GM19023 (cell line): ENCODE results near the gene P2RY6.

ENCODE experiments used
- ATAC-seq: cut with Tn5 transposase; IDR thresholded peaks from one replicate; pipeline ENCODE4 v1.9.1; 2021; ENCODE audit warnings: mild to moderate bottlenecking, moderate library complexity; ENCODE audit not compliant: unreplicated experiment

The P2RY6 gene

DNA sequence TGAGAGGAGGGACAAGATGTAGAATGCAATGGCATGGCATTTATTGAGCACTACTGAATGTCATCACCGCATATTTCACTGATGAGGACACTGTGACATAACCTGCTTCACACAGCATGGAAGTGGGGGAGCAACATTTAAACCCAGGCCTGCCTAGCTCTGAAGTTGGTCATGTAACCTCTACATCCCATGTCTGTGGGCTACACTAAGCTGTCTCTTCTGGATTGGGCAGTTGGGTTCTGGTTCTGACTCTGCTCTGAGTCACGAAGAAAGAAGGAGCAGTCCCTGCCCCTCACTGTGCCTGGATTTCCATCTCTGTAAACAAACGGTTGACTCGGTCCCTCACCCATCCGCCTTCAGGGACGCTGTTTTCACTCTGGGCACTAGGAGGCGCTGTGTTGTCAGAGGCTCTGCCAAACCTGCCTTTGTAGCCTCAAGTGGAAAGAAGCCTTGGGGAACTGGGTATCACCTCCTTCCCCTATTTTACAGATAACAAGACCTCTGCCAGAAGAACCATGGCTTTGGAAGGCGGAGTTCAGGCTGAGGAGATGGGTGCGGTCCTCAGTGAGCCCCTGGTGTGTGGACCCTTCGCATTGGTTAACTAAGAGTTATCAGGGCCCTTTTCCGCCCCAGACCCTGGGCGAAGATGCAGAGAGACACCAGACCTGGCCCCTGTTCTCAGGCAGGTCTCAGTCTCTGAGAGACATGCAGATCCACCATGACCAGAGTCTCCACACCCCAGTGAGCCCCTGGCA lies 23.3 kb downstream of the P2RY6 start:
- ATAC-seq: no peak

DNA sequence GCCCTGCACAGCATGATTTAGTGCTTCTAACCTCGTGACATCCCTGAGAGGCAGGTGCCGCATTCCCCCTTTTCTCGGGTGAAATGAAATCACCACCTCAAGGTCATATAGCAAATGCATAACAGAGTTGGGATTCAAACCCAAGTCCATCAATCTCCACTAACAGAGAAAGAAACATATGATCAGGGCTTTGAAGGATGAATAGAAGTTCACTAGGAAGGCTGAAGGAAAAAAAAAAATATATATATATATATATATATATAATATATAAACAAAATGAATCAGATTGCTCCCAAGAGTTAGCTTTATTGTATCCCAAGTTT lies 23.8 kb downstream of the P2RY6 start:
- ATAC-seq: no peak

DNA sequence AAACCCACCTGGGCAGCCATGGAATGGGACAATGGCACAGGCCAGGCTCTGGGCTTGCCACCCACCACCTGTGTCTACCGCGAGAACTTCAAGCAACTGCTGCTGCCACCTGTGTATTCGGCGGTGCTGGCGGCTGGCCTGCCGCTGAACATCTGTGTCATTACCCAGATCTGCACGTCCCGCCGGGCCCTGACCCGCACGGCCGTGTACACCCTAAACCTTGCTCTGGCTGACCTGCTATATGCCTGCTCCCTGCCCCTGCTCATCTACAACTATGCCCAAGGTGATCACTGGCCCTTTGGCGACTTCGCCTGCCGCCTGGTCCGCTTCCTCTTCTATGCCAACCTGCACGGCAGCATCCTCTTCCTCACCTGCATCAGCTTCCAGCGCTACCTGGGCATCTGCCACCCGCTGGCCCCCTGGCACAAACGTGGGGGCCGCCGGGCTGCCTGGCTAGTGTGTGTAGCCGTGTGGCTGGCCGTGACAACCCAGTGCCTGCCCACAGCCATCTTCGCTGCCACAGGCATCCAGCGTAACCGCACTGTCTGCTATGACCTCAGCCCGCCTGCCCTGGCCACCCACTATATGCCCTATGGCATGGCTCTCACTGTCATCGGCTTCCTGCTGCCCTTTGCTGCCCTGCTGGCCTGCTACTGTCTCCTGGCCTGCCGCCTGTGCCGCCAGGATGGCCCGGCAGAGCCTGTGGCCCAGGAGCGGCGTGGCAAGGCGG lies 24.5 kb downstream of the P2RY6 start:
- no peak for ATAC-seq

DNA sequence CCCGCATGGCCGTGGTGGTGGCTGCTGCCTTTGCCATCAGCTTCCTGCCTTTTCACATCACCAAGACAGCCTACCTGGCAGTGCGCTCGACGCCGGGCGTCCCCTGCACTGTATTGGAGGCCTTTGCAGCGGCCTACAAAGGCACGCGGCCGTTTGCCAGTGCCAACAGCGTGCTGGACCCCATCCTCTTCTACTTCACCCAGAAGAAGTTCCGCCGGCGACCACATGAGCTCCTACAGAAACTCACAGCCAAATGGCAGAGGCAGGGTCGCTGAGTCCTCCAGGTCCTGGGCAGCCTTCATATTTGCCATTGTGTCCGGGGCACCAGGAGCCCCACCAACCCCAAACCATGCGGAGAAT lies 25.1 kb downstream of the P2RY6 start:
- no peak for ATAC-seq

DNA sequence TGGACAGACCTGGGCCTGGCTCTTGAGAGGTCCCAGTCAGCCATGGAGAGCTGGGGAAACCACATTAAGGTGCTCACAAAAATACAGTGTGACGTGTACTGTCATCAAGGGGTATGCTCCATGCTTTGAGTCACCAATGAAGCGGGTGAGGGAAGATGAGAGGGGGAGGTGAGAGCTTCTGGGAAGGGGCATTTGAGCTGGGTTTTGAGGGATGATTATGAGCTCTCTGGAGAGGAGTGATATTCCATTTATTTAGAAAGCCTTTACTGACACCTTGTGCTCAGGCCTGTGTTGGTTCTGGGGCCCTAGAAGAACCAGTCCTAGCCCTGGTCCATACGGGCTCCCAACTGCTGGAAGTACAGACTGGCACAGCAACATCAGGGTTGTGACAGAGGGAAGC lies 25.6 kb downstream of the P2RY6 start:
- ATAC-seq: no peak

DNA sequence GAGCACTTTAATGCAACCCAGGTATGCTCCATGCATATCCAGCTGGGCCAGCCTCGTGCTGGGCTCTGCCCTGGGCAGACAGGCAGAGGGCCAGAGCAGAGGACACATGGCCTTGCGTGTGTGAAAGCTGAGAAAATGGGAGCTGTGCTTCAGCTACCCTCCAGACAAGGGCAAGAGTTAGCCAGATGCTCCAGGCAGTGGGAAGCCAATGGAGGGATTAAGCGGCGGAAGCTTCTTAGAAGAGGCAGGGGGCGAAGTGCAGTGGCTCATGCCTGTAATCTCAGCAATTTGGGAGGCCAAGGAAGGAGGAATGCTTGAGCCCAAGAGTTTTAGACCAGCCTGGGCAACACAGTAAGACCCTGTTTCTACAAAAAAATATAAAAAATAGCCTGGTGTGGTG lies 26.1 kb downstream of the P2RY6 start:
- no peak for ATAC-seq

DNA sequence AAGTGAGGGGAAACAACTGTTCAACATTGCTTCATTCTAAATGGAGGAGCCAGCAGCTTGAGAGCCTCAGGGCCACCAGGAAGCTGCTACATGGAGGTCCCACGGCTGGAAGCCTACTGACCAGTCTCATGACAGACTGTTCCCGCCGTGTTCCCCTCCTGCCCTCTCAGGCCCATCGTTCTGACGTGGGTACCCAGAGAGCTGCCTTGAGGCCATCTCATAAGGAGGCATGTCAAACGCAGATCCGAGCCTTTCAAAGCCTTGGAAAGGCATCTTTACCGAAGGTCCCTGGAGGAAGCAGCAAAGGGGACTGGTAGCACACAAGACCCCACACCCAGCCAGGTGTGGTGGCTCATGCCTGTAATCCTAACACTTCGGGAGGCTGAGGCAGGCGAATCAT lies 27.6 kb downstream of the P2RY6 start:
- no peak for ATAC-seq

DNA sequence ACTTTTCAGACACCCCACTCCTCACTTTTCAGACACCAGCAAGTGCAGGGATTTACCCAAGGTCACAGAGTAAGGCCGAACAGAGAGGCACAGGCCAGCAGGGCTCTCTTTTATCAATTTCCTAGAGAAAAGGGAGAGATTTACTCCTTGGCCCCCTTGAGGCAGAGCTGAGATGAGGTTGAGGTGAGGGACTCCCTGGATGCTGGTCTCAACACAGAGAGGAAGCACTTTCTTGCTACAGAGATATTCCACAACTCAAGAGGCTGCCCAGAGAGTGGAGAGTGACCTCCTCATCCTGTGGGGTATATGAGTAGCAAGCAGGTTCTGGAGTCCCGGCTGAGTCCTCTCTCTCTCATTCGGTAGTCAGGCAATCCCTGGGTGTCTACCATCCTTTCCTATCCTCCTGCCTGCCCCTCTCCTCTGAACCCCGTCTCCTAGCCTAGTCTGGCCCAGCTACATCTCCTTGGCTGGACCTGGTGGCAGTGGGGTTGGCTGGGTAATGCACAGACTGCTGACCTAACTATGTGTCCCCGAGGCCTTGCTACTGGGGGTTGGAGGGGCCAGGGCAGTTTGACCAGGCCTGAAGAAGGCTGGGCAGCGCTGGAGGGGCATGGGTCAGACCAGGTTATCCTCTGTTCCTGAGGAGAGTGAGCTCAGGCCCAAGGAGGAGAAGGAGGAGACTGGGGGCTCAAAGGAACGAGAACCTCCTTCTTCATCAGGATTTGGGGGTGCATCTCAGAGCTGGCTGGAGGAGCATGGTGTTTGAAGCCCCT lies 34.1 kb downstream of the P2RY6 start:
- ATAC-seq: no peak

DNA sequence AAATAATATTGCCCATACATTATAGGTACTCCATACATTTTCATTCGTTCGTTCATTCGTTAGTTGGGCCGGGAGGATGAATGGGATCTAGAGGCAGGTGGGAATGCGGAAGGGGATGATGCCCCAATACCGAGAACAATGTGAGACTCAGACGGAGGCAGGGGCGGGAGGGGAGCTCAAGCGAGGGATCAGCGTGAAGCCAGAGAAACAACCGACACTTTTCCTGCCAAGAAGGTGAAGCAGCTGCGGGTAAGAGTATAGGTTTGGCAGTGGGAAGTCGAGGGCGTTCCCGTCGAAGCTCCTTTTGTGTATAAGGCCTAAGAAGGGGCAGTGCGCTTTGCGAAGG lies 34.8 kb downstream of the P2RY6 start:
- ATAC-seq: no peak

DNA sequence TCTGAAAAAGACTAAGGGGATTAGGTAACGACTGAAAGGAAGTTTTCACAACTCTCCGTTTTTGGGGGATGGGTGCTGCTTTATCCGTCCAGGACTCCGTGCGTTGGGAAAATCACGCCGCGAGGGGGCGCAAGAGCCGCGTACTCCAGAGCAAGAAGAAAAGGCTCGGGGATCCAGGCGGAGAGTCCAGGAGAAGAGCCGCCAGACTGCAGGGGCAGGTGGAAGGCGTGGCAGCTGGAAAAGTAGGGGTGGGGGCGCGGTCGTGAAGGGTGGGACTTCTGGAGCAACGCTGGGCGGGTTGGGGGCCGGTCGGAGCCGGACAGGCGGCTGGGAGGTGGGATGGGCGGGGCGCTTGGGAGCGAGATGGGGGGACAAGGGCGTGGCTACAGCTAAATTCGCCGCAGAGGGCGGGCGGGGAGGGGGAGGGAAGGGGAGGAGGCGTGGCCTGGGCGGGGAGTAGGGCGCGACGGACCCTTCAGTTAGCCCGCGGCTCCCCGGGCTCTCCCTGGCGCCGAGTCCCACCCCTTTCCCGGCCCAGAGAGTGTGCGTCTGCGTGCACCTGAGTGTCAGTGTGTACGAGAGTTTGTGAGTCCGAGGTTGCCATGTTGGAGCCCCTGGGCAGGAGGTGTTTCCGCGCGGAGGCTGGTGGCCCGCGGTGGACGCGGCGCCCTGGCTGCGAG lies 35.3 kb downstream of the P2RY6 start:
- ATAC-seq: peak; percentile 51

DNA sequence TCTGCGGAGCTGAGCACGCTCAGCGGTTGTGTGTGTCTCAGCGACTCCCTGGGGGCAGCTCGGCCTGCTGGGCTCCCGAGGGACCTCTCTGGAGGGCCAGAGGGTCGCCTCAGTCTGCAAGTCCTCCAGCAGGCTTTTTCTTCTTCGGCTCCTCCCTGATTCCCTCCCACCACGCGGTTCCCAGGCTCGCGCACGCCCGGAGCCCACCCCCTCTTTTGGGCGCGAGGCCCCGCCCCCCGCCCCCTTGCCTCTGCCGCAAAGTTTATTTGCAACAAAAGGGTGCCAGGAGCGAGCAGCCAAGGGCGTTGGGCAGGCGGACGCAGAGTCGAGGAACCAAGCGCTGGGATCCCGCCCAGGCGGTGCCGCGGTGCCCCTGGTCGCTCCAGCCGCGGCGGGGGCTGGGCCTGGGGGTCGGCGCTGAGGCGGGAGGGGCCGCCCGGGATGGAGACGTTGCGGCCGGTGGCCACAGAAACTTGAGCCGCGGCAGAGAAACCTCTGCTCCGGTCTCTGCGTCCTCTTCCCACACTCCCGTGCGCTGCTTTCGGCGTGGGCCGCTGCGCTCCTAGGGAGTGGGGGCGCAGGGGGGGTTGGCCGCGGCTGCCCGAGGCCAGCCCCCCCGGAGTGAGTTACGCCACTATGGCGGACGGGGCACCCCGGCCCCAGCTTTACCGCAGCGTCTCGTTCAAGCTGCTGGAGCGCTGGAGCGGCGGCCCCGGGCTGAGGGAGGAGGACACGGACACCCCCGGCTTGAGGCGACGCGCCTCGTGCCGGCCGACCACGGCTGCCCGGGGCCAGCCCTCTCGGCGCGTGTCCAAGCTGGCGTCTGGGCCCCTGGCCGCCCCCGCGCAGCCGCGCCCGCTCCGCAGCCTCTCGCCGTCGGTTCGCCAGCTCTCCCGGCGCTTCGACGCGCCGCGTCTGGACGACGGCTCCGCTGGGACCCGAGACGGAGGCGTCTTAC lies 36.1 kb downstream of the P2RY6 start, which contains the start of gene ARHGEF17:
TSS of gene ARHGEF17 (plus strand) at position 274 of the 958 bp plus-strand sequence. CDS start at position 637, 363 bp downstream.
- ATAC-seq: peak; percentile 32

DNA sequence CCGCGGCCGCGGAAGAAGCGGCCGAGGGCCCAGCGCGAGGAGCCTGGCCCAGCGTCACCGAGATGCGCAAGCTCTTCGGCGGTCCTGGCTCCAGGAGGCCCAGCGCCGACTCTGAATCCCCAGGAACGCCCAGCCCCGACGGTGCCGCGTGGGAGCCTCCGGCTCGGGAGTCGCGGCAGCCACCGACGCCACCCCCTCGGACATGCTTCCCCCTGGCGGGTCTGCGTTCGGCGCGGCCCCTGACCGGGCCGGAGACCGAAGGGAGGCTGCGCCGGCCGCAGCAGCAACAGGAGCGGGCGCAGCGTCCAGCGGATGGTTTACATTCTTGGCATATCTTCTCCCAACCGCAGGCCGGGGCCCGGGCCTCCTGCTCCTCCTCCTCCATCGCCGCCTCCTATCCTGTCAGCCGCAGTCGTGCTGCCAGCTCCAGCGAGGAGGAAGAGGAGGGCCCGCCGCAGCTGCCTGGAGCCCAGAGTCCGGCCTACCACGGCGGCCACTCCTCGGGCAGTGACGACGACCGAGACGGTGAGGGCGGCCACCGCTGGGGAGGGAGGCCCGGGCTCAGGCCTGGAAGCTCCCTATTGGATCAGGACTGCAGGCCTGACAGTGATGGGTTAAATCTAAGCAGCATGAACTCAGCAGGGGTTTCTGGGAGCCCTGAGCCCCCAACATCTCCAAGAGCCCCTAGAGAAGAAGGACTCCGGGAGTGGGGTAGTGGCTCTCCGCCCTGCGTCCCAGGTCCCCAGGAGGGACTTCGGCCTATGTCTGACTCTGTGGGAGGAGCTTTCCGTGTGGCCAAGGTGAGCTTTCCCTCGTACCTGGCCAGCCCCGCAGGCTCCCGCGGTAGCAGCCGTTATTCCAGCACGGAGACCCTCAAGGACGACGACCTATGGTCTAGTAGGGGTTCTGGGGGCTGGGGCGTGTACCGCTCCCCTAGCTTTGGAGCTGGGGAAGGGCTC lies 37.1 kb downstream of the P2RY6 start:
- ATAC-seq: no peak

DNA sequence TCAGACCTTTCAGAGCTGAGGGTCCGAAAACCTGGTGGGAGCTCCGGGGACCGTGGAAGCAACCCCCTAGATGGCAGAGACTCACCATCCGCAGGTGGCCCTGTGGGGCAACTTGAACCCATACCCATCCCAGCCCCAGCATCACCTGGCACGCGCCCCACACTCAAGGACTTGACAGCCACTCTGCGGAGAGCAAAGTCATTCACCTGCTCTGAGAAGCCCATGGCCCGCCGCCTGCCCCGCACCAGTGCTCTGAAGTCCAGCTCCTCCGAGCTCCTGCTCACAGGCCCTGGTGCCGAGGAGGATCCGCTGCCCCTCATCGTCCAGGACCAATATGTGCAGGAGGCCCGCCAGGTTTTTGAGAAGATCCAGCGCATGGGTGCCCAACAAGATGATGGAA lies 37.9 kb downstream of the P2RY6 start:
- no peak for ATAC-seq

DNA sequence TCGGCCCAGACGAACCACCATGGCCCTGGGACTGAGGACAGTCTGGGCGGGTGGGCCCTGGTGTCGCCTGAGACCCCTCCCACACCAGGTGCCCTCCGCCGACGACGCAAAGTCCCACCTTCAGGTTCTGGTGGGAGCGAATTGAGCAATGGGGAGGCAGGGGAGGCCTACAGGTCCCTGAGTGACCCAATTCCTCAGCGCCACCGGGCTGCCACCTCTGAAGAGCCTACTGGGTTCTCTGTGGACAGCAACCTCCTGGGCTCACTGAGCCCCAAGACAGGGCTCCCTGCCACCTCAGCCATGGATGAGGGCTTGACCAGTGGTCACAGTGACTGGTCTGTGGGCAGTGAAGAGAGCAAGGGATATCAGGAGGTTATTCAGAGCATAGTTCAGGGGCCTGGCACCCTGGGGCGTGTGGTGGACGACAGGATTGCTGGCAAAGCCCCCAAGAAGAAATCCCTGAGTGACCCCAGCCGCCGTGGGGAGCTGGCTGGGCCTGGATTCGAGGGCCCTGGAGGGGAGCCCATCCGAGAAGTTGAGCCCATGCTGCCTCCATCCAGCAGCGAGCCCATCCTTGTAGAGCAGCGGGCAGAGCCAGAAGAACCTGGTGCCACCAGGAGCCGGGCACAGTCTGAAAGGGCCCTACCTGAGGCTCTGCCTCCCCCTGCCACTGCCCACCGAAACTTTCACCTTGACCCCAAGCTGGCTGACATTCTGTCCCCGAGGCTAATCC lies 38.7 kb downstream of the P2RY6 start:
- ATAC-seq: no peak

DNA sequence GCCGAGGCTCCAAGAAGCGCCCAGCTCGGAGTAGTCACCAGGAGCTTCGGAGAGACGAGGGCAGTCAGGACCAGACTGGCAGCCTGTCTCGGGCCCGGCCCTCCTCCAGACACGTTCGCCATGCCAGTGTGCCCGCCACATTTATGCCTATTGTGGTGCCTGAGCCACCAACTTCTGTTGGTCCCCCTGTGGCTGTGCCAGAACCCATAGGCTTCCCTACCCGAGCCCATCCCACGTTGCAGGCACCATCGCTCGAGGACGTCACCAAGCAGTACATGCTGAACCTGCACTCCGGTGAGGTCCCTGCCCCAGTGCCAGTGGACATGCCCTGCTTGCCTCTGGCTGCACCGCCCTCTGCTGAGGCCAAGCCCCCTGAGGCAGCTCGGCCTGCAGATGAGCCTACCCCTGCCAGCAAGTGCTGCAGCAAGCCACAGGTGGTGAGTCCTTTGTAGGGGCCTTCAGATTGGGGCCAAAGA lies 39.3 kb downstream of the P2RY6 start:
- no peak for ATAC-seq

DNA sequence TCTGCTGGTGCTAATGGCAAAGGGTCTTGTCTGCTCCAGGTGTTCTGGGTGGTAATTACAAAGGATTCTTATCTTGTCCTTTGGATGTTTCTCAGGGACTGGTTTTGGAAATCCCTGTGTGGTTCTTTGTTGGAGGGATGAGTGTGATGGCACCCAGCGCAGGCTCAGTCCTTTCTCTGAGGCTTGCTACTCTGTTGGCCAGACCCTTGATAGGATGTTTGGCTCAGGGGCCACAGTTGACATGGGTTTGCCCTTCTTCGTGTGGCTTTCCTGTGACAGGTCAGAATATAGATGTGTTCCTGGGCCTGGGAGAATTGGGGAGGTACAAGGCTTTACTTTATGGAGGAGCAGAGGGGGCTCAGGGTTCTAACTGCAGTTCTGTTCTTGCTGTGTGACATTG lies 39.9 kb downstream of the P2RY6 start:
- no peak for ATAC-seq

DNA sequence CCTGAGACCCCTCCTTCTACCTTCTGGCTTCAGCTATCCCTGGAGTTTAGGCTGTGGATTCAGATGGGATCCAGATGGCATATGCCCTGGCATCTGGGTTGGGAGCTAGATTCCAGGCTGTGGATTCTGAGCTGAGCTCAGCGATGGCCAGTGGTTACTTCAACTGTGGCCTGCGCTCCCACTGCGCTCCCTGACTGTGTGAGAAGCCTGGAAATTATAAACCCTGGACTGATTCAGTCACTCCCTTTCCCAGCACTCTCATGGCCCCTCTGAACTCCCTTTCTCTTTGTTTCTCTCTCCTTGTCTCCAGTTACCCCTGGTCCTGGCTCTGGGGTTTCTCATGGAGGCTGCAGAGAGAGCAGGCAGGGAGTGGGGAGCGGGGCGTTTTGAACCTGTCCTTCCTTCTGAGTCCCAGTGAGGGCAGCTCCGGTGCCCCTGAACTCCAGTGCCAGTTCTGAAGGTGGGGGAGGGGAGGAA lies 40.8 kb downstream of the P2RY6 start:
- no peak for ATAC-seq

DNA sequence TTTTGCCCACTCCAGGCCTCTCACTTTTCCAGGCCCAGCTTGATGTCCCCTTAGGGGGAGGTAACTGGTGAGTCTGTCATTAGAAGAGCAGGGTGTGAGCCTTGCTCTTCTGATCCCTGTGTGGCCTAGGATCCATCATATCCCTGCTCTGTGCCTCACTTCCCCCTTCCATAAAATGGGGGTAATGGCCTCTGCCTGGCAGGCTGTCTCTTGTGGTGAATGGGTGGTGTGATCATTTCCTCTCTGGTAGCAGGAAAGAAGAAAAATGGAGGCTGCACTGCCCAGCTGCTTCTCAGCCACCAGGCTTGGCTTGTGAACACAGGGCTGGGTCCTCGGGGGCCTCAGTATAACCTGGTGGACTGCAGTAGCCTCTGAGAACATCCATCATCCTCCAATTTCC lies 41.5 kb downstream of the P2RY6 start:
- ATAC-seq: no peak
